HG02763 (cell line): ENCODE measurements around the gene VSTM2B.
"Not testable (repeated sequence)": the region's sequence is repeated elsewhere in the genome, so short reads cannot be mapped to it uniquely, and the experiment has no call there.

Source experiments
- ATAC-seq: cut with Tn5 transposase; IDR thresholded peaks from one replicate; pipeline ENCODE4 v1.9.1; 2021; ENCODE audit warnings: mild to moderate bottlenecking, moderate library complexity; ENCODE audit not compliant: unreplicated experiment

The VSTM2B gene

GRCh38 chr19:29525901-29526729 is at the start of gene VSTM2B:
Gene VSTM2B, plus strand, starts transcription at chr19:29525994. Its CDS starts 590 bp downstream, at chr19:29526584.
- no peak for ATAC-seq

GRCh38 chr19:29476528-29476927 is 49.3 kb upstream of the VSTM2B start:
- no peak for ATAC-seq

- no peak for ATAC-seq
These were observed 47.8 kb upstream of the VSTM2B start for GRCh38 chr19:29477831-29478577.

GRCh38 chr19:29478578-29479565 is 46.9 kb upstream of the VSTM2B start:
- ATAC-seq, result no peak

GRCh38 chr19:29479941-29480340 is 45.9 kb upstream of the VSTM2B start:
- no peak for ATAC-seq

GRCh38 chr19:29480507-29480906 is 45.3 kb upstream of the VSTM2B start:
- ATAC-seq, result no peak

- ATAC-seq, result no peak
These were observed 42.7 kb upstream of the VSTM2B start for GRCh38 chr19:29482855-29483640.

- ATAC-seq, result no peak
These were observed 42.2 kb upstream of the VSTM2B start for GRCh38 chr19:29483641-29483920.

- ATAC-seq, result no peak
These were observed 41.7 kb upstream of the VSTM2B start for GRCh38 chr19:29483944-29484581.

- ATAC-seq, result no peak
These were observed 40.9 kb upstream of the VSTM2B start for GRCh38 chr19:29484876-29485275.

- ATAC-seq, result no peak
These were observed 40.5 kb upstream of the VSTM2B start for GRCh38 chr19:29485293-29485692.

- not testable (repeated sequence) for ATAC-seq
These were observed 38.8 kb upstream of the VSTM2B start for GRCh38 chr19:29486961-29487360.

- no peak for ATAC-seq
These were observed 38.4 kb upstream of the VSTM2B start for GRCh38 chr19:29487432-29487831.

- no peak for ATAC-seq
These were observed 37.5 kb upstream of the VSTM2B start for GRCh38 chr19:29488316-29488715.

GRCh38 chr19:29489172-29489951 is 36.4 kb upstream of the VSTM2B start:
- ATAC-seq, result no peak

- ATAC-seq, result no peak
These were observed 34.3 kb upstream of the VSTM2B start for GRCh38 chr19:29491491-29491890.

- ATAC-seq, result no peak
These were observed 33.7 kb upstream of the VSTM2B start for GRCh38 chr19:29491995-29492577.

GRCh38 chr19:29492769-29493168 is 33.0 kb upstream of the VSTM2B start:
- ATAC-seq, result no peak

- ATAC-seq, result no peak
These were observed 30.7 kb upstream of the VSTM2B start for GRCh38 chr19:29495091-29495490.
